SK-N-SH treated with all-trans-retinoic acid at 6 μM for 48 hours (cell line): Measurements from ENCODE around the gene TTPAL.

Experiments used
- ATAC-seq: fragments of 200-7000 bp; cut with Tn5 transposase; 3 replicates; pipeline ENCODE4 v1.9.1; 2020; ENCODE audit warnings: mild to moderate bottlenecking, moderate library complexity
- BACH2 ChIP-seq: fragments of 250-450 bp; sonication (Bioruptor Pico); IDR thresholded peaks from 2 replicates; pipeline ENCODE4 v1.9.0; 2021; ENCODE audit warnings: mild to moderate bottlenecking, borderline replicate concordance
- CSDC2 ChIP-seq: fragments of 250-450 bp; sonication (Bioruptor Pico); IDR thresholded peaks from 2 replicates; pipeline ENCODE4 v1.5.0; 2020; ENCODE audit warnings: mild to moderate bottlenecking, moderate library complexity
- GLIS3 ChIP-seq: fragments of 250-450 bp; sonication (Bioruptor Pico); IDR thresholded peaks from 2 replicates; pipeline ENCODE4 v1.5.0; 2020; ENCODE audit warnings: mild to moderate bottlenecking, moderate library complexity
- ISL1 ChIP-seq: fragments of 250-450 bp; sonication (Bioruptor Pico); IDR thresholded peaks from 2 replicates; pipeline ENCODE4 v2.1.2; 2022; ENCODE audit warnings: mild to moderate bottlenecking, moderate library complexity
- PATZ1 ChIP-seq: fragments of 250-450 bp; sonication (Bioruptor Pico); IDR thresholded peaks from 2 replicates; pipeline ENCODE4 v1.8.0; 2020; ENCODE audit warnings: mild to moderate bottlenecking, moderate library complexity, borderline replicate concordance
- POU6F1 ChIP-seq: fragments of 250-450 bp; sonication (Bioruptor Pico); IDR thresholded peaks from 2 replicates; pipeline ENCODE4 v1.8.0; 2021; ENCODE audit warnings: low read depth, mild to moderate bottlenecking, moderate library complexity, borderline replicate concordance
- PPARA ChIP-seq: fragments of 250-450 bp; sonication (Bioruptor Pico); IDR thresholded peaks from 2 replicates; pipeline ENCODE4 v1.5.0; 2020; ENCODE audit warnings: mild to moderate bottlenecking, borderline replicate concordance
- RARB ChIP-seq: fragments of 250-450 bp; sonication (Bioruptor Pico); IDR thresholded peaks from 2 replicates; pipeline ENCODE4 v1.8.0; 2021; ENCODE audit warnings: mild to moderate bottlenecking, moderate library complexity
- SNAI2 ChIP-seq: fragments of 250-450 bp; sonication (Bioruptor Pico); IDR thresholded peaks from 2 replicates; pipeline ENCODE4 v1.5.0; 2020; ENCODE audit warnings: mild to moderate bottlenecking, moderate library complexity
- TCF4 ChIP-seq: fragments of 250-450 bp; sonication (Bioruptor Pico); IDR thresholded peaks from 2 replicates; pipeline ENCODE4 v1.8.0; 2021; ENCODE audit warnings: mild to moderate bottlenecking, moderate library complexity, borderline replicate concordance
- TSHZ2 ChIP-seq: fragments of 250-450 bp; sonication (Bioruptor Pico); IDR thresholded peaks from 2 replicates; pipeline ENCODE4 v1.5.0; 2020; ENCODE audit warnings: mild to moderate bottlenecking, moderate library complexity
- ZC3H10 ChIP-seq: fragments of 250-450 bp; sonication (Bioruptor Pico); IDR thresholded peaks from 2 replicates; pipeline ENCODE4 v1.5.1; 2021; ENCODE audit warnings: mild to moderate bottlenecking, moderate library complexity
- ZFP3 ChIP-seq: fragments of 250-450 bp; sonication (Bioruptor Pico); IDR thresholded peaks from 2 replicates; pipeline ENCODE4 v1.5.0; 2020; ENCODE audit warnings: mild to moderate bottlenecking, moderate library complexity
- ZFP30 ChIP-seq: fragments of 450-650 bp; formaldehyde crosslinking; IDR thresholded peaks from 2 replicates; pipeline ENCODE4 v1.5.0; 2022; ENCODE audit warnings: mild to moderate bottlenecking, moderate library complexity
- ZNF565 ChIP-seq: fragments of 450-650 bp; formaldehyde crosslinking; conservative IDR thresholded peaks from 2 replicates; pipeline ENCODE4 v1.5.0; 2020; ENCODE audit warnings: low read depth, mild to moderate bottlenecking, moderate library complexity

The TTPAL gene

GRCh38 chr20:44494266-44494665 is 18.6 kb downstream of the TTPAL start:
- no peak for TF ChIP-seq PPARA (CRISPR knock-in tag)
- TF ChIP-seq BACH2: no peak
- ATAC-seq: peak; percentile 9; the same call in 1 of the 3 replicates

- ATAC-seq: no peak
- TF ChIP-seq CSDC2: no peak
- TF ChIP-seq TSHZ2 (CRISPR knock-in tag): no peak
- no peak for TF ChIP-seq ZFP30
- TF ChIP-seq PPARA (CRISPR knock-in tag): no peak
- TF ChIP-seq, all 23 proteins: peak for 0
Measured at GRCh38 chr20:44494681-44495080, 19.0 kb downstream of the TTPAL start.

GRCh38 chr20:44495257-44495656 is 19.6 kb downstream of the TTPAL start:
- TF ChIP-seq GLIS3 (CRISPR knock-in tag) (no peak), RARB (CRISPR knock-in tag) (no peak), ISL1 (0 out of 2 replicates have a peak, but pooled peaks have one; percentile 2)
- TF ChIP-seq, all 23 proteins: peak for 1
- ATAC-seq: no peak

GRCh38 chr20:44495802-44496481 is 20.3 kb downstream of the TTPAL start:
- TF ChIP-seq ISL1 (peak; percentile 36; the same call in 1 of the 2 replicates), ZNF565 (CRISPR knock-in tag) (no peak), ZFP3 (CRISPR knock-in tag) (no peak)
- ATAC-seq: peak; percentile 77

GRCh38 chr20:44496976-44497375 is 21.3 kb downstream of the TTPAL start:
- ATAC-seq: peak; percentile 54
- TF ChIP-seq ZC3H10 (CRISPR knock-in tag): no peak
- TF ChIP-seq SNAI2 (CRISPR knock-in tag): no peak
- TF ChIP-seq TCF4 (CRISPR knock-in tag): no peak
- TF ChIP-seq PATZ1 (CRISPR knock-in tag): no peak
- no peak for TF ChIP-seq PPARA (CRISPR knock-in tag)
- no peak for TF ChIP-seq ZFP30
- TF ChIP-seq ZNF565 (CRISPR knock-in tag): no peak
- no peak for TF ChIP-seq RARB (CRISPR knock-in tag)
- TF ChIP-seq TSHZ2 (CRISPR knock-in tag): no peak
- no peak for TF ChIP-seq GLIS3 (CRISPR knock-in tag)
- no peak for TF ChIP-seq POU6F1 (CRISPR knock-in tag)
